Trophoblast cell (in vitro differentiated cells and primary cell): Measurements from ENCODE around the gene SPAG8.

Experiments used
- DNase-seq, 2 donors: peaks; one replicate each; pipeline ENCODE4 v3.0.0-alpha.2; 2016
- H2AFZ ChIP-seq: 2 replicates; pipeline ENCODE4 v1.6.1; 2013; ENCODE audit warnings: low read length, moderate library complexity, mild to moderate bottlenecking; ENCODE audit not compliant: insufficient read depth, poor library complexity
- H2AK5ac ChIP-seq: 2 replicates; pipeline ENCODE4 v1.6.1; 2013; ENCODE audit warnings: mild to moderate bottlenecking, low read length
- H2BK120ac ChIP-seq: 2 replicates; pipeline ENCODE4 v1.6.1; 2013; ENCODE audit warnings: low read length, mild to moderate bottlenecking, moderate library complexity; ENCODE audit not compliant: insufficient read depth, poor library complexity
- H2BK12ac ChIP-seq: 2 replicates; pipeline ENCODE4 v1.6.1; 2013; ENCODE audit warnings: mild to moderate bottlenecking, low read length, moderate library complexity
- H2BK5ac ChIP-seq: 2 replicates; pipeline ENCODE4 v1.6.1; 2013; ENCODE audit warnings: low read length, low read depth, moderate library complexity, mild to moderate bottlenecking; ENCODE audit not compliant: poor library complexity
- H3K14ac ChIP-seq: 2 replicates; pipeline ENCODE4 v1.6.1; 2013; ENCODE audit warnings: mild to moderate bottlenecking, low read length
- H3K18ac ChIP-seq: 2 replicates; pipeline ENCODE4 v1.6.1; 2013; ENCODE audit warnings: mild to moderate bottlenecking, low read length
- H3K23ac ChIP-seq: 2 replicates; pipeline ENCODE4 v1.6.1; 2013; ENCODE audit warnings: low read length
- H3K27ac ChIP-seq: 2 replicates; pipeline ENCODE4 v1.5.1; 2013; ENCODE audit warnings: low read depth, mild to moderate bottlenecking, inconsistent platforms, low read length, moderate library complexity
- H3K27me3 ChIP-seq: 2 replicates; pipeline ENCODE4 v1.6.1; 2013; ENCODE audit warnings: inconsistent platforms, mild to moderate bottlenecking, low read length, moderate library complexity; ENCODE audit not compliant: insufficient read depth
- H3K36me3 ChIP-seq, 2 experiments: 1 replicate in 1 of 2; 2 replicates in 1 of 2; pipeline ENCODE4 v1.6.1; 2013; ENCODE audit warnings: low read length in 2 of 2, mild to moderate bottlenecking in 2 of 2, moderate library complexity in 1 of 2; ENCODE audit not compliant: insufficient read depth in 2 of 2, control insufficient read depth in 1 of 2
- H3K4ac ChIP-seq: 2 replicates; pipeline ENCODE4 v1.6.1; 2013; ENCODE audit warnings: low read depth, mild to moderate bottlenecking, low read length, moderate library complexity
- H3K4me1 ChIP-seq, 2 experiments: 1 replicate in 1 of 2; 2 replicates in 1 of 2; pipeline ENCODE4 v1.6.1; 2013; ENCODE audit warnings: low read length in 2 of 2, mild to moderate bottlenecking in 2 of 2, moderate library complexity in 1 of 2; ENCODE audit not compliant: insufficient read depth in 2 of 2, control insufficient read depth in 1 of 2
- H3K4me2 ChIP-seq: 2 replicates; pipeline ENCODE4 v1.6.1; 2013; ENCODE audit warnings: inconsistent platforms, mild to moderate bottlenecking, low read length, moderate library complexity
- H3K4me3 ChIP-seq: 2 replicates; pipeline ENCODE4 v1.5.1; 2013; ENCODE audit warnings: mild to moderate bottlenecking, low read depth, low read length, inconsistent platforms
- H3K79me1 ChIP-seq: one replicate; pipeline ENCODE4 v1.6.1; 2013; ENCODE audit warnings: low read length
- H3K79me2 ChIP-seq: 2 replicates; pipeline ENCODE4 v1.6.1; 2013; ENCODE audit warnings: low read length, mild to moderate bottlenecking; ENCODE audit not compliant: control insufficient read depth, insufficient read depth, poor library complexity
- H3K9ac ChIP-seq: 2 replicates; pipeline ENCODE4 v1.6.1; 2013; ENCODE audit warnings: mild to moderate bottlenecking, low read length
- H3K9me3 ChIP-seq: 2 replicates; pipeline ENCODE4 v1.6.1; 2013; ENCODE audit warnings: low read depth, mild to moderate bottlenecking, control low read depth, inconsistent platforms, low read length; ENCODE audit not compliant: insufficient read depth
- H4K12ac ChIP-seq: 2 replicates; pipeline ENCODE4 v1.6.1; 2013; ENCODE audit warnings: low read depth, mild to moderate bottlenecking, low read length, moderate library complexity
- H4K8ac ChIP-seq: 2 replicates; pipeline ENCODE4 v1.6.1; 2013; ENCODE audit warnings: low read depth, mild to moderate bottlenecking, low read length, moderate library complexity
- H4K91ac ChIP-seq: one replicate; pipeline ENCODE4 v1.6.1; 2013; ENCODE audit warnings: low read depth, mild to moderate bottlenecking, low read length, moderate library complexity
- WGBS: extraction: QIAGEN DNeasy Blood & Tissue Kit; methylation state at CpG from one replicate; pipeline ENCODE4 v1.1.7; 2013; ENCODE audit warnings: missing lambda C conversion rate; ENCODE audit not compliant: insufficient read length, insufficient coverage; ENCODE audit errors: extremely low coverage; 5-methylcytosine and 5-hydroxymethylcytosine counted together

Gene SPAG8

DNA sequence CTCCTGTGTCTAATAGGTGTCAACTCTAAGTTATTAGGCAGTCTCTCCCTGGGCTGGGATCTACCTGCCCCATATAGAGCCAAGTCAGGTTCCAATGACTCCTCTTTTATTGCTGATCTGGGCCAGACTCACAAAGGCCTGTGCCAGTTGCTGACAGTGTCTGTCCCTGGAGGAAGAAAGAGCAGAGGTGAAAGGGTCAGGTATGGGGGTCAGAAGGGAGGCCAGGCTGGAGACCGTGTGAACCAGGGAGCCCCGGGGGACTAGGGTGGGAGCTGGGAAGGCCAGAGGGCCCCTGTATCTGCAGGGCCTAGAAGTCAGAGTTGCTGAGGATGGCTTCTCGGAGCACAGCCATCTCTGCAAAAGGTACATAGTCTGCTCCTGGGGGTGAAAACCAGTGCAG is 6.3 kb upstream of the SPAG8 start:
- no peak overlapping the region for H3K9ac ChIP-seq
- H3K9me3 ChIP-seq = no peaks in the 10 kb centered on the region
- no peak overlapping the region for H3K4ac ChIP-seq
- H4K12ac ChIP-seq = no peak overlapping the region
- H4K8ac ChIP-seq = no peak overlapping the region
- H3K4me2 ChIP-seq = no peak overlapping the region
- H3K18ac ChIP-seq = no peak overlapping the region
- no peak overlapping the region for H2BK5ac ChIP-seq
- no peak overlapping the region for H2AK5ac ChIP-seq
- H2AFZ ChIP-seq = no peak overlapping the region
- no peak overlapping the region for H2BK12ac ChIP-seq
- H3K79me1 ChIP-seq = peaks cover 6% of the 10 kb centered on the region
- H3K4me1 ChIP-seq = peaks cover 5% of the 10 kb centered on the region in 2 experiments
- H3K27ac ChIP-seq = no peak overlapping the region
- peaks cover 3% of the 10 kb centered on the region for H3K79me2 ChIP-seq
- H3K14ac ChIP-seq = no peak overlapping the region
- H2BK120ac ChIP-seq = no peak overlapping the region
- no peak overlapping the region for H3K23ac ChIP-seq
- no CpG with 5 or more reads among the region's 3 CpGs for WGBS
- no peaks in the 10 kb centered on the region for H3K27me3 ChIP-seq
- H3K4me3 ChIP-seq = no peak overlapping the region
- H3K36me3 ChIP-seq = no peaks in the 10 kb centered on the region
- DNase-seq = no peak
- no peak overlapping the region for H4K91ac ChIP-seq

DNA sequence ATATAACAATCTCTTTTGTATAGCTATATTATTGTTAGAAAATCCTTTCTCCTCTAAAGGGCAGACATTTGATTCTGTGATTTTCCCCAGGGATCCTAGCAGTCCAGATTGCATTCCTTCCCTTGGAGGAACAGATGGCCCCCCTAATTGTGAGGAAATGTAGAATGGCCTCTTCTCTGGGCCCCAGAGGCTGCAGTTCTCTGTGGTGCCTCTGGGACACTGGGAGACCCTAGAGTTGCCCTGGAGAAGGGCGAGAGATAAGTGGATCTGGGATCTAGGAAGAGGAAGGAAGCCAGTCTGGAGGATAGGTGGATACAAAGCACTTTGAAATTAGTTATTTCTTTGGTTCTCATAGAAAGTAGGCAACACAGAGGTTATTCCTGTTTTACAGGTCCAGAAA is 4.6 kb upstream of the SPAG8 start:
- Histone ChIP-seq H2BK12ac (no peak overlapping the region), H3K36me3 (no peaks in the 10 kb centered on the region), H3K79me2 (peaks cover 3% of the 10 kb centered on the region), H3K18ac (no peak overlapping the region), H2BK120ac (no peak overlapping the region), H2AFZ (no peak overlapping the region), H3K23ac (no peak overlapping the region), H3K27ac (no peak overlapping the region), H3K4me3 (no peak overlapping the region), H3K4me1 (peaks cover 8 to 11% of the 10 kb centered on the region in 2 experiments), H2AK5ac (no peak overlapping the region), H3K9ac (no peak overlapping the region), H3K79me1 (peaks cover 8% of the 10 kb centered on the region), H2BK5ac (no peak overlapping the region), H3K14ac (no peak overlapping the region), H3K27me3 (no peaks in the 10 kb centered on the region), H3K9me3 (no peaks in the 10 kb centered on the region), H3K4ac (no peak overlapping the region), H4K91ac (no peak overlapping the region), H4K8ac (no peak overlapping the region), H4K12ac (no peak overlapping the region), H3K4me2 (no peak overlapping the region)
- peak in 1 of 2 donors; percentile 18 for DNase-seq
- WGBS = no CpG with 5 or more reads among the region's 1 CpG

DNA sequence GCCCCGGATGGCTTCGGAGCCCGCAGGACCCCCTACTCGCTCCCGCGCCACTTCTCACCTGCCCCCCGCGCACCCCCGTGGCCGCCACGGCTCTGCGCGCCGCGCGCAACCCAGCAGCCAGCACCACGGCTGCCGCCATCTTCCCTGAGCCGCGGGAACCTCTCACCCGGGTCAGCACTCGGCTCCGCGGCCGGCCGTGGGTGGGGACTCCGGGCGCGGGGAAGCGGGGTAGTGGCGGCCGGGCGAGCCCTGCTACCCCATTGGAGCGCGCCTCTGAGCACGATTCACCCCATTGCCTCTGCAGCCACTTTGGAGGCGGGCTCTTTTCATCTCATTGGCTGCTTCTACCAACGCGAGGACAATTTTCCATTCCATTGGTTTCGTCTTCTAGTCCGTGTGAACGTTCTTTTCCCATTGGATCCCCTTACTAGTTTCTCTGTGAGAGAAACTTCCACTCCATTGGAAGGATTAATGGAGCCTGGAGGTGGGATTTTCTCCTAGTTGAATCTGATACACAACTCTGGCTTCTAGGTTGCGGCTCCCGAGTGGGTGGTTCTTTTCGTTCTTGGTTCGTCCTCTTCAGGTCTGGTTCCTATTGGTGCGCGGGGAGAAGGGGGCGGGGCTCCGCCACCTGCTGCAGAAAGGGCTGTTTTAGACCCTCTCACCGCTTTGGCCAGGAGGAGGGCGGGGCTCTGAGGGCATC is 2.9 kb upstream of the SPAG8 start, which contains the start of gene HINT2:
TSS of gene HINT2 (minus strand) at position 202 of the 703 bp plus-strand sequence. CDS start at position 139, 63 bp downstream.
- peak; percentile 98 to 99 for DNase-seq
- Histone ChIP-seq H3K9ac (peak within 1 kb of the TSS; percentile 85), H2BK5ac (peak within 1 kb of the TSS; percentile 81), H3K36me3 (no peaks in the 10 kb centered on the region), H3K14ac (peak within 1 kb of the TSS; percentile 83), H4K91ac (peak within 1 kb of the TSS; percentile 92), H3K27me3 (no peaks in the 10 kb centered on the region), H3K23ac (no peak within 1 kb of the TSS), H3K4me2 (peak within 1 kb of the TSS; percentile 75), H2AK5ac (peak within 1 kb of the TSS; percentile 21), H2BK12ac (peak within 1 kb of the TSS; percentile 42), H3K79me2 (peaks cover 3% of the 10 kb centered on the region), H4K8ac (peak within 1 kb of the TSS; percentile 89), H3K18ac (peak within 1 kb of the TSS; percentile 83), H3K79me1 (peaks cover 8% of the 10 kb centered on the region), H2AFZ (peak within 1 kb of the TSS; percentile 69), H2BK120ac (peak within 1 kb of the TSS; percentile 39), H3K27ac (peak within 1 kb of the TSS; percentile 85), H3K4me3 (peak within 1 kb of the TSS; percentile 94), H3K4me1 (peaks cover 8 to 12% of the 10 kb centered on the region in 2 experiments), H3K9me3 (no peaks in the 10 kb centered on the region), H4K12ac (peak within 1 kb of the TSS; percentile 79), H3K4ac (peak within 1 kb of the TSS; percentile 42)
- no CpG with 5 or more reads among the region's 52 CpGs for WGBS

DNA sequence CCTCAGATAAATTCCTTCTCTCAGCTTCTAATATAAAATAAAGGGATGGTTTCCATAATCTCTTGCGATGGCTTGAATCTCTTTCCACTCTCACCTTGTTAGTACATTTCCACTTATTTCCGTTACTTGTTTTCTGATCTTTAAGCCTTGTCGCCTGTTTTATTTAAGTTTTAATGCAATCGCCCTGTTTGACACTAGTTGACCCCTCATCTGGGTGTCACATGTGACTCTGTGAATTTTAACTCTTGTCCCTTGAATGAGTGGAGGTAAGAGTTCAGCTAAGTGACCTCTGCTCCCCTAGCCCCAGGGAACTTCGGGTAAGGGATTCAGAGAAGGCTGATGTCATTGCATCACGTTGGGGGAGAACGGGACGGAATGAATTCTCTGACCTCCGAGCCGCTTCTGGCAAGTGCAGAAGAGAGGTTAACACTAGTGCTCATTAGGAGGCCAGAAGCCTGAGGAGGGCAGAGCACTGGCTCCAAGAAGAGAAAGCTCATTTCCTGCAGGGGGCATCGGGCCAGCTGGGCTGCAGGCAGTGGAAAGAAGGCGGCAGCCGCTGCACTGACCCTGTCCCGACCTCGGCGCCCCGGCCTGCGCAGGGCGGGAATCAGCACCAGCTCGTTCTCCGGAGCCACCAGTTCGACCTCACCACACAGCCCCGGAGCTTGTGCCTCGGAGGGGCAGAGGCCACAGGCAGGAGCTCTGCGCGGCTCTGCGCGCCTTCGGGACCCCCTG is 2.2 kb upstream of the SPAG8 start:
- WGBS = no CpG with 5 or more reads among the region's 29 CpGs
- peak overlapping the region; percentile 94 for H3K4me3 ChIP-seq
- H3K23ac ChIP-seq = no peak overlapping the region
- H3K79me2 ChIP-seq = peaks cover 3% of the 10 kb centered on the region
- peak overlapping the region; percentile 79 for H4K12ac ChIP-seq
- no peak overlapping the region for H2BK12ac ChIP-seq
- H3K14ac ChIP-seq = peak overlapping the region; percentile 83
- peak; percentile 52 to 72 for DNase-seq
- no peaks in the 10 kb centered on the region for H3K27me3 ChIP-seq
- peaks cover 8% of the 10 kb centered on the region for H3K79me1 ChIP-seq
- peak overlapping the region; percentile 57 for H2AFZ ChIP-seq
- peak overlapping the region; percentile 89 for H4K8ac ChIP-seq
- H3K9me3 ChIP-seq = no peaks in the 10 kb centered on the region
- H3K18ac ChIP-seq = peak overlapping the region; percentile 83
- H3K27ac ChIP-seq = peak overlapping the region; percentile 85
- peak overlapping the region; percentile 42 for H3K4ac ChIP-seq
- peak overlapping the region; percentile 85 for H3K9ac ChIP-seq
- no peaks in the 10 kb centered on the region for H3K36me3 ChIP-seq
- peaks cover 8 to 12% of the 10 kb centered on the region in 2 experiments for H3K4me1 ChIP-seq
- H3K4me2 ChIP-seq = peak overlapping the region; percentile 75
- H2BK5ac ChIP-seq = peak overlapping the region; percentile 81
- H2BK120ac ChIP-seq = peak overlapping the region; percentile 39
- H2AK5ac ChIP-seq = peak overlapping the region; percentile 21
- H4K91ac ChIP-seq = peak overlapping the region; percentile 92
